DOHH2 (cell line): ENCODE data around the gene TDP2.
A peak's percentile ranks its signal among the peaks of the same experiment; 100 is the strongest.
"Not testable (repeated sequence)": the region's sequence is repeated elsewhere in the genome, so short reads cannot be mapped to it uniquely, and the experiment has no call there.

Experiments
- H3F3A ChIP-seq: fragments of 200-600 bp; sonication (generic), shearing (Covaris generic); 2 replicates; pipeline ENCODE4 v1.6.0; 2016; ENCODE audit warnings: antibody characterized with exemption, mild to moderate bottlenecking; ENCODE audit not compliant: control insufficient read depth, insufficient read depth
- H3K27ac ChIP-seq: fragments of 200-600 bp; sonication (generic); 2 replicates; pipeline ENCODE4 v1.5.1; 2014; ENCODE audit warnings: low read depth, mild to moderate bottlenecking, low read length, moderate library complexity
- H3K27me3 ChIP-seq: fragments of 200-600 bp; sonication (generic); 2 replicates; pipeline ENCODE4 v1.6.1; 2014; ENCODE audit warnings: mild to moderate bottlenecking, low read length, mixed read lengths; ENCODE audit not compliant: control insufficient read depth
- H3K36me3 ChIP-seq: fragments of 200-600 bp; sonication (generic); 2 replicates; pipeline ENCODE4 v1.6.1; 2014; ENCODE audit warnings: mild to moderate bottlenecking, low read length, moderate library complexity, mixed read lengths; ENCODE audit not compliant: control insufficient read depth
- H3K4me1 ChIP-seq: fragments of 200-600 bp; sonication (generic); 2 replicates; pipeline ENCODE4 v1.6.1; 2014; ENCODE audit warnings: mild to moderate bottlenecking, low read length, mixed read lengths; ENCODE audit not compliant: control insufficient read depth
- H3K4me2 ChIP-seq: fragments of 200-600 bp; sonication (generic); 2 replicates; pipeline ENCODE4 v1.6.0; 2014; ENCODE audit warnings: mild to moderate bottlenecking, low read length, moderate library complexity
- H3K4me3 ChIP-seq: fragments of 200-600 bp; sonication (generic); 2 replicates; pipeline ENCODE4 v1.5.1; 2014; ENCODE audit warnings: mild to moderate bottlenecking, low read length, mixed read lengths
- H3K79me2 ChIP-seq: fragments of 200-600 bp; sonication (generic); 2 replicates; pipeline ENCODE4 v1.6.1; 2014; ENCODE audit warnings: mild to moderate bottlenecking, low read length, mixed read lengths; ENCODE audit not compliant: control insufficient read depth
- H3K9me2 ChIP-seq: fragments of 200-600 bp; sonication (generic); replicated peaks from 2 replicates; pipeline ENCODE4 v1.6.1; 2014; ENCODE audit warnings: mild to moderate bottlenecking, low read length, mixed read lengths; ENCODE audit not compliant: control insufficient read depth
- H3K9me3 ChIP-seq: fragments of 200-600 bp; sonication (generic); 2 replicates; pipeline ENCODE4 v1.6.1; 2014; ENCODE audit warnings: antibody characterized with exemption, low read length, mixed read lengths; ENCODE audit not compliant: control insufficient read depth, insufficient read depth
- H4K20me1 ChIP-seq: fragments of 200-600 bp; sonication (generic); 2 replicates; pipeline ENCODE4 v1.6.0; 2014; ENCODE audit warnings: low read depth, mild to moderate bottlenecking, antibody characterized with exemption, low read length, moderate library complexity; ENCODE audit not compliant: control insufficient read depth, insufficient read depth
- EZH2phosphoT487 ChIP-seq: fragments of 200-600 bp; sonication (generic); IDR thresholded peaks from 2 replicates; pipeline ENCODE4 v1.6.1; 2017; ENCODE audit warnings: borderline replicate concordance, mild to moderate bottlenecking, antibody characterized with exemption, low read length, moderate library complexity, mixed read lengths
- TF ChIP-seq, protein P1 (sequence below): fragments of 200-600 bp; sonication (generic); IDR thresholded peaks from one replicate; pipeline ENCODE4 v1.5.1; 2014; ENCODE audit warnings: antibody characterized with exemption, mild to moderate bottlenecking, low read depth, low read length; ENCODE audit not compliant: poor library complexity, severe bottlenecking

Gene TDP2

DNA sequence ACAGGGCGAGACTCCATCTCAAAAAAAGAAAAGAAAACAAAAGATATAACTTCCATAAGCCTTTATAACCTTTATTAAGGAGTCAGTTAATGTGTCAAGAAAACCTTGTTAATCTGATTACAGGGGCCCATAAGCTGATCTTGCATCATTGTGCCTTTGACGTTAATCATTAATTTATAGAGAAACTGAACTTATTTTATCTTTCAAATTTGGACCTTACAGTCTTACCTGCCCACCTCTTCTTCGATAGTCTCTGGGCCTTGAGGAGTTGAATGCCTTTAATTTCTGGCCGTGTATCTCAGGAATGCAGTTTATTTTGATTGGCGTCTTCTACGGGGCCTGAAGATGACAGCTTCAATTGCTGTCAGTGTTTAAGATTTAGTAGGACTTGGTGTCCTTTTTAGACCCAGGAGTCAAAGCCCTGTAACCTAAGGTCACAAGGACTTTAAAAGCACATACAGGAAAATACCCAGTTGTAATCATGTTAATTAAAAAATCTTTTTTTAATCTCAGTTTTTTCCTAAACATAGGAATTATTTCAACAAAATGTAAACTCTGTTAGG is 6.0 kb upstream of the TDP2 start:
- Histone ChIP-seq H3K27ac (no peak overlapping the region), H3K36me3 (no peaks in the 10 kb centered on the region), H3K9me2 (no peaks in the 10 kb centered on the region), H3K9me3 (peaks cover 10% of the 10 kb centered on the region; the same call in 1 of the 2 replicates), H3F3A (no peaks in the 10 kb centered on the region), H3K4me2 (no peak overlapping the region), H4K20me1 (no peaks in the 10 kb centered on the region), H3K4me1 (peaks cover 4% of the 10 kb centered on the region), H3K79me2 (peaks cover 4% of the 10 kb centered on the region), H3K4me3 (no peak overlapping the region), H3K27me3 (no peaks in the 10 kb centered on the region)
- TF ChIP-seq, protein P1, sequence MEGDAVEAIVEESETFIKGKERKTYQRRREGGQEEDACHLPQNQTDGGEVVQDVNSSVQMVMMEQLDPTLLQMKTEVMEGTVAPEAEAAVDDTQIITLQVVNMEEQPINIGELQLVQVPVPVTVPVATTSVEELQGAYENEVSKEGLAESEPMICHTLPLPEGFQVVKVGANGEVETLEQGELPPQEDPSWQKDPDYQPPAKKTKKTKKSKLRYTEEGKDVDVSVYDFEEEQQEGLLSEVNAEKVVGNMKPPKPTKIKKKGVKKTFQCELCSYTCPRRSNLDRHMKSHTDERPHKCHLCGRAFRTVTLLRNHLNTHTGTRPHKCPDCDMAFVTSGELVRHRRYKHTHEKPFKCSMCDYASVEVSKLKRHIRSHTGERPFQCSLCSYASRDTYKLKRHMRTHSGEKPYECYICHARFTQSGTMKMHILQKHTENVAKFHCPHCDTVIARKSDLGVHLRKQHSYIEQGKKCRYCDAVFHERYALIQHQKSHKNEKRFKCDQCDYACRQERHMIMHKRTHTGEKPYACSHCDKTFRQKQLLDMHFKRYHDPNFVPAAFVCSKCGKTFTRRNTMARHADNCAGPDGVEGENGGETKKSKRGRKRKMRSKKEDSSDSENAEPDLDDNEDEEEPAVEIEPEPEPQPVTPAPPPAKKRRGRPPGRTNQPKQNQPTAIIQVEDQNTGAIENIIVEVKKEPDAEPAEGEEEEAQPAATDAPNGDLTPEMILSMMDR: no peak
- no peak for TF ChIP-seq EZH2phosphoT487

DNA sequence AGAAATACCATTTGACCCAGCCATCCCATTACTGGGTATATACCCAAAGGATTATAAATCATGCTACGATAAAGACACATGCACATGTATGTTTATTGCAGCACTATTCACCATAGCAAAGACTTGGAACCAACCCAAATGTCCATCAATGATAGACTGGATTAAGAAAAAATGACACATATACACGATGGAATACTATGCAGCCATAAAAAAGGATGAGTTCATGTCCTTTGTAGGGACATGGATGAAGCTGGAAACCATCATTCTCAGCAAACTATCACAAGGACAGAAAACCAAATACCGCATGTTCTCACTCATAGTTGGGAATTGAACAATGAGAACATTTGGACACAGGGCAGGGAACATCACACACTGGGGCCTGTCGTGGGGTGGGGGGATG is 4.4 kb upstream of the TDP2 start:
- not testable (repeated sequence) for H3K4me3 ChIP-seq, H3K4me2 ChIP-seq, H3K27me3 ChIP-seq, H3F3A ChIP-seq, H3K4me1 ChIP-seq, H4K20me1 ChIP-seq, H3K9me3 ChIP-seq, H3K27ac ChIP-seq, H3K36me3 ChIP-seq, H3K9me2 ChIP-seq
- H3K79me2 ChIP-seq: peaks cover 16% of the 10 kb centered on the region

DNA sequence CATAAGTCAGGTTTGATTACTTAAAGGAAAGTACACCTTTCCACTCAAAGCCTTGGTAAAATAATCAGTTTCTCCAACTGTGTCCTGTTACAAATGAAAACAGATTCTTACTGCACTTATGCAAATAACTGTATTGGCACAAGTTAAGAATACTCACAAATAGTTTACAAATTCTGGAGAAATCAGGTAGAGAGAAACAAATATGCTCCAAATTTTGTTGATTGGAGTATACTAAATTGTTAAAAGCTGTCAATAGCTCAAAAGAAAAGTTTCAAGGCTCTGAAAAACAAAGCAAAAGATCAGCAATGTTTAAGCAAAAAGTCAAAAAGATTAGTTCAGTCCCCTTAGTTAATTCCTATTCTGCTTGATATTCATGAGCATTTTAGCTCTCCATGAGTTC is 3.8 kb upstream of the TDP2 start:
- Histone ChIP-seq H3K4me1 (peaks cover 12% of the 10 kb centered on the region), H3K79me2 (peaks cover 22% of the 10 kb centered on the region), H3K36me3 (peaks cover 10% of the 10 kb centered on the region)
- H3K4me3 ChIP-seq, H3K9me3 ChIP-seq, H4K20me1 ChIP-seq, H3K4me2 ChIP-seq, H3F3A ChIP-seq, H3K27ac ChIP-seq, H3K9me2 ChIP-seq, H3K27me3 ChIP-seq: not testable (repeated sequence)

DNA sequence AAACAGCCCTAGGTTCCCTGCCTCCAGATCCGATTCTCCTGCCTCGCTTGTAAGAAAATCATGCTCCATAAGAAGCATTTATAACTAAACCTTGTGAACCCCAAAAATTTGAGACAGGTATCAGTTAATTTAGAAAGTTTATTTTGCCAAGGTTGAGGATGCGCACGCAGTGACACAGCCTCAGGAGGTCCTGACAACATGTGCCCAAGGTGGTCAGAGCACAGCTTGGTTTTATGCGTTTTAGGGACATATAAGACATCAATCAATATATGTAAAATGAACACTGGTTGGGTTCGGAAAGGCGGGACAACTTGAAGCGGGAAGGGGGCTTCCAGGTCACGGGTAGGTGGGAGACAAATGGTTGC is 2.3 kb upstream of the TDP2 start:
- TF ChIP-seq, protein P1: no peak
- no peak for TF ChIP-seq EZH2phosphoT487
- Histone ChIP-seq H3K27ac (no peak overlapping the region), H3K79me2 (peaks cover 37% of the 10 kb centered on the region), H3K27me3 (no peaks in the 10 kb centered on the region), H3K4me3 (no peak overlapping the region), H3K9me3 (peaks cover 9% of the 10 kb centered on the region; the same call in 1 of the 2 replicates), H3K36me3 (peaks cover 25% of the 10 kb centered on the region), H3K4me2 (no peak overlapping the region), H3F3A (no peaks in the 10 kb centered on the region), H3K4me1 (peaks cover 24% of the 10 kb centered on the region), H4K20me1 (no peaks in the 10 kb centered on the region), H3K9me2 (no peaks in the 10 kb centered on the region)

DNA sequence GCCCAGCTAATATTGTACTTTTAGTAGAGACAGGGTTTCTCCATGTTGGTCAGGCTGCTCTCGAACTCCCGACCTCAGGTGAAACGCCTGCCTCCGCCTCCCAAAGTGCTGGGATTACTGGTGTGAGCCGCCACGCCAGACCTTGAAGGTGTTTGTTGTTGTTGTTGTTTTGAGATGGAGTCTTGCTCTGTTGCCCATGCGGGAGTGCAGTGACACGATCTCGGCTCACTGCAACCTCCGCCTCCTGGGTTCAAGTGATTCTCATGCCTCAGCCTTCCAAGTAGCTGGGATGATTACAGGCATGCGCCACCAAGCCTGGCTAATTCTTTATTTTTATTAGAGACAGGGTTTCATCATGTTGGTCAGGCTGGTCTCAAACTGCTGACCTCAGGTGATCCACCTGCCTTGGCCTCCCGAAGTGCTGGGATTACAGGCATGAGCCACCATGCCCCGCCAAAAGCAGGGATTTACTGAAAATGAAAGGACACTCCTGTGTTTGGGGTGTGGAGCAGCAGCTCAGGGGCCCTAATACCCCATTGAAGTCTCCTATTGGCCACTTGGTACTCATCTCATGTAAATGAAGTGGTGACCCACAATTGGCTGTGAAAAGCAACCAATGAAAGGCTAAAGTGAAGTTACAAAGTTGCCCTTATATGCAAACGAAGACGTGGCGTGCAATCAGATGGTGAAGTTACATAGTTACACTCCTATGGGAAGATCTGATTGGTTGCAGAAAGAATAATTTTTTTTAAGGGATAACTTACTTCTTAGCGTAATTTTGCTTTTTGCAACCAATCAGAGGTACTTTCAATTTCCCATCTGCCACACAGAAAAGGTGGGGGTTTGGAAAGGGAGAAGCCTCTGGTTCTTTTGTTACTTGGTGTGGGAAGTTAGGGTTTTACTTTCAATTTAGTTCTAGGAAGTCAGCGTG is 1.6 kb upstream of the TDP2 start:
- H3K9me2 ChIP-seq, H3K27ac ChIP-seq, H3K27me3 ChIP-seq, H3F3A ChIP-seq, H3K9me3 ChIP-seq, H4K20me1 ChIP-seq: not testable (repeated sequence)
- peak overlapping the region; percentile 95 for H3K4me2 ChIP-seq
- H3K36me3 ChIP-seq: peaks cover 32% of the 10 kb centered on the region
- H3K4me1 ChIP-seq: peaks cover 24% of the 10 kb centered on the region
- peaks cover 44% of the 10 kb centered on the region for H3K79me2 ChIP-seq
- peak overlapping the region; percentile 99 for H3K4me3 ChIP-seq
